NK-92 treated with Interleukin-12 subunit alpha and Interleukin-12 subunit beta, amount 100 ng/mL, for 24 hours (cell line): Measurements from ENCODE around the gene NHS.

Source experiments
- DNase-seq: peaks from one replicate; lab custom pipeline; 2025; lab: John Stamatoyannopoulos, UW

Gene NHS

GRCh38 chrX:17736856-17737709, 362.1 kb downstream of the NHS start, which contains the start of gene SCML1:
SCML1 (plus strand) TSS chrX:17737493; CDS start chrX:17744187, 6,694 bp downstream.
- DNase-seq = no peak

GRCh38 chrX:17737710-17737985, 362.6 kb downstream of the NHS start:
- DNase-seq = no peak

- no peak for DNase-seq
These were observed 363.1 kb downstream of the NHS start for GRCh38 chrX:17737986-17738713.

- no peak for DNase-seq
These were observed 363.9 kb downstream of the NHS start for GRCh38 chrX:17738737-17739535.

- DNase-seq = no peak
These were observed 365.4 kb downstream of the NHS start for GRCh38 chrX:17740137-17741122.

GRCh38 chrX:17741123-17741511, 366.1 kb downstream of the NHS start:
- no peak for DNase-seq

GRCh38 chrX:17743913-17744312, 368.9 kb downstream of the NHS start:
- no peak for DNase-seq

- no peak for DNase-seq
These were observed 370.0 kb downstream of the NHS start for GRCh38 chrX:17744896-17745523.

GRCh38 chrX:17747692-17748091, 372.7 kb downstream of the NHS start:
- no peak for DNase-seq

- no peak for DNase-seq
These were observed 373.7 kb downstream of the NHS start for GRCh38 chrX:17748684-17749083.

GRCh38 chrX:17750436-17750835, 375.4 kb downstream of the NHS start:
- no peak for DNase-seq

- DNase-seq = no peak
These were observed 383.4 kb downstream of the NHS start for GRCh38 chrX:17758382-17758781.

GRCh38 chrX:17759990-17760389, 385.0 kb downstream of the NHS start:
- DNase-seq = no peak

GRCh38 chrX:17767734-17768133, 392.7 kb downstream of the NHS start:
- DNase-seq = no peak

GRCh38 chrX:17768997-17769396, 394.0 kb downstream of the NHS start:
- DNase-seq = no peak

GRCh38 chrX:17769701-17770269, 394.8 kb downstream of the NHS start:
- DNase-seq = no peak

- no peak for DNase-seq
These were observed 398.3 kb downstream of the NHS start for GRCh38 chrX:17773221-17773876.

GRCh38 chrX:17774053-17774452, 399.1 kb downstream of the NHS start:
- no peak for DNase-seq

- no peak for DNase-seq
These were observed 404.0 kb downstream of the NHS start for GRCh38 chrX:17778997-17779396.

GRCh38 chrX:17779434-17779833, 404.4 kb downstream of the NHS start:
- DNase-seq = no peak
